Astrocyte (in vitro differentiated cells and primary cell): ENCODE results near the gene CLEC16A.

Source experiments
- EZH2 ChIP-seq: IDR thresholded peaks from 2 replicates; pipeline ENCODE4 v1.6.1; 2012; ENCODE audit warnings: mild to moderate bottlenecking, low read length, inconsistent platforms; ENCODE audit not compliant: insufficient read depth
- TF ChIP-seq, protein P1 (sequence below): IDR thresholded peaks from 2 replicates; pipeline ENCODE4 v1.5.1; 2011; ENCODE audit warnings: low read depth, mild to moderate bottlenecking, inconsistent platforms, low read length, moderate library complexity; ENCODE audit not compliant: insufficient read depth

GRCh38 chr16:11163761-11164261 lies 219.4 kb downstream of the CLEC16A start:
- TF ChIP-seq, protein P1, sequence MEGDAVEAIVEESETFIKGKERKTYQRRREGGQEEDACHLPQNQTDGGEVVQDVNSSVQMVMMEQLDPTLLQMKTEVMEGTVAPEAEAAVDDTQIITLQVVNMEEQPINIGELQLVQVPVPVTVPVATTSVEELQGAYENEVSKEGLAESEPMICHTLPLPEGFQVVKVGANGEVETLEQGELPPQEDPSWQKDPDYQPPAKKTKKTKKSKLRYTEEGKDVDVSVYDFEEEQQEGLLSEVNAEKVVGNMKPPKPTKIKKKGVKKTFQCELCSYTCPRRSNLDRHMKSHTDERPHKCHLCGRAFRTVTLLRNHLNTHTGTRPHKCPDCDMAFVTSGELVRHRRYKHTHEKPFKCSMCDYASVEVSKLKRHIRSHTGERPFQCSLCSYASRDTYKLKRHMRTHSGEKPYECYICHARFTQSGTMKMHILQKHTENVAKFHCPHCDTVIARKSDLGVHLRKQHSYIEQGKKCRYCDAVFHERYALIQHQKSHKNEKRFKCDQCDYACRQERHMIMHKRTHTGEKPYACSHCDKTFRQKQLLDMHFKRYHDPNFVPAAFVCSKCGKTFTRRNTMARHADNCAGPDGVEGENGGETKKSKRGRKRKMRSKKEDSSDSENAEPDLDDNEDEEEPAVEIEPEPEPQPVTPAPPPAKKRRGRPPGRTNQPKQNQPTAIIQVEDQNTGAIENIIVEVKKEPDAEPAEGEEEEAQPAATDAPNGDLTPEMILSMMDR, result no peak
- no peak for TF ChIP-seq EZH2
